Activated T-cell treated with anti-CD3 and anti-CD28 coated beads, Interleukin-2, amount 50 U/mL, for 4 hours (primary cell): Measurements from ENCODE around the gene POU4F2. TPM values are rescaled to one million over a fixed set of nuclear protein-coding genes. Genes with fewer than 3 reads are reported as not detected.

Experiments used
- total RNA-seq, 3 donors: library from RNA; stranded (reverse); gene quantifications; one replicate each; pipeline ENCODE4 v1.2.1, GENCODE V29; 2021

Gene POU4F2
- total RNA-seq, 3 donors from 2014 or later = not detected

Other genes starting within 250 kb of the POU4F2 start
- 10 to 100 TPM; 11.6 to 14.4 (median 13.0) TPM for gene SLC10A7, start 117.0 kb upstream of the POU4F2 start, total RNA-seq